HG02571 (cell line): ENCODE results near the gene MARCHF6.
"Not testable (repeated sequence)": the region's sequence is repeated elsewhere in the genome, so short reads cannot be mapped to it uniquely, and the experiment has no call there.

Source experiments
- ATAC-seq: cut with Tn5 transposase; IDR thresholded peaks from one replicate; pipeline ENCODE4 v1.9.1; 2021; ENCODE audit warnings: mild to moderate bottlenecking, moderate library complexity; ENCODE audit not compliant: unreplicated experiment

Gene MARCHF6

DNA sequence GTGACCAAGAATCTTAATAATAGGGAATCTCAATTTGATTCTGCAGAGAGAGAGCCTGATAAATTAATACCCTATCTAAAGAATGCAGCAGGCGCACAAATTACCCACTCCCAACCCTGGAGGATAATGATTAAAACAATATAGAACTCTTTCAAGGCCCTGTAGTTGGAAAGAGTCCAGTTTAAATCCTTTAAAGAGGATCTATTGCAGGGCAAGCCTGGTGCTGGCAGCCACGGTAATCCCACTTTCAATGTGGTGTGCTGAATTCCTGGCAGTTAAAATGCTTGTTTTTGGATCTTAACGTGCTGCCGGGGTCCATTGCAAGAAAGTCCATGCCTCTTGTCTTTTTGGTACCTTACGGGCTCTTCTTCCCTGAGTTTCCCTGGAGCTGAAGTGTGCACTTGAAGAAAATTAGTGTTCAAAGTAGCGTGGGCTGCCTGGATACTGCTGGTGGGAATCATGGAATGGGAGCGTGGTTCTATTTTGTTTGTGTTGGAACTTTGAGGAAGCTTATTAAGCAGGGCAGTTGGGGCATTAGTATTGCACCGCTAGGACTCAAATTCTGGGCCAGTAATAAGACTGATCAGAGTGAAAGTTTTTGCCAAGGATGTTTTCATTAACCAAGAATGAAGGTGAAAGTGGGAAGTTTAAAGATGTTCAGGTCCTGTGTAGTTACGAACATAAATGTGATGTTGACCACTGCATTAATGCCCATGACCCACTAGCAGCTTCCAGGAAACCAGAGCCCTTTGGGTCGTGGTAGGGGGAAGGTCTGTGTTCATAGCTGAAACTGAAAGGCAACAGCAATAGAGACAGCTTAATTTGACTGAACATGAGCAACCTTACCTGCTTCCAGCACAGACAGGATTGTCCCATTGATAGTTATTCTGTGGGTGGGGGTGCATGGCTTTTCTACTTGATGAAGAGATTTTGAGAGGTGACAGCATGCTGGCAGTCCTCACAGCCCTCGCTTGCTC is 20.8 kb downstream of the MARCHF6 start:
- no peak for ATAC-seq

DNA sequence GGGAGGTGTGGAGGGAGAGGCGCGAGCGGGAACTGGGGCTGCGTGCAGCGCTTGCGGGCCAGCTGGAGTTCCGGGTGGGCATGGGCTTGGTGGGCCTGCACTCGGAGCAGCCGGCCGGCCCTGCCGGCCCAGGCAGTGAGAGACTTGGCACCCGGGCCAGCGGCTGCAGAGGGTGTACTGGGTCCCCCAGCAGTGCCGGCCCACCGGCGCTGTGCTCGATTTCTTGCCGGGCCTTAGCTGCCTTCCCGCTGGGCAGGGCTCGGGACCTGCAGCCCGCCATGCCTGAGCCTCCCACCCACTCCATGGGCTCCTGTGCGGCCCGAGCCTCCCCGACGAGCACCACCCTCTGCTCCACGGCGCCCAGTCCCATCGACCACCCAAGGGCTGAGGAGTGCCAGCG is 21.7 kb downstream of the MARCHF6 start:
- not testable (repeated sequence) for ATAC-seq

DNA sequence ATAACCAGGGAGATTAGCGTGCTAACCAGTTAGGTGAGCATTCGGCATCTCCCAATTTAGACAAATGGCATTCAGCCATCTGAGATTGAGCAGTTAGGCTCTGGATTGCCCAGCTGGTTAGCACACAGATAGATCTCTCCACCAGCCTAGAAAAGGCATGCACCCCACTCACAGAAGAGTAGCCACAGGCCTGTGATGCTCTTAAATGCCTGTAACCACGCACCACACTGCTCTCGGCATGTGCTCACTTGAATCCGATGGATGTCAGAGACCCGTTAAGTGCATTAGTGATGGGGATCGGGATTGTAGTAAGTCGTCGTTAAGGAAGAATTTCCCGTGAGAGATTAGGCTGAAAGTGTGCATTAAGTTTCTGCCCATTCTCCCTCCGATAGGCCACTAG is 23.0 kb downstream of the MARCHF6 start:
- ATAC-seq: no peak

DNA sequence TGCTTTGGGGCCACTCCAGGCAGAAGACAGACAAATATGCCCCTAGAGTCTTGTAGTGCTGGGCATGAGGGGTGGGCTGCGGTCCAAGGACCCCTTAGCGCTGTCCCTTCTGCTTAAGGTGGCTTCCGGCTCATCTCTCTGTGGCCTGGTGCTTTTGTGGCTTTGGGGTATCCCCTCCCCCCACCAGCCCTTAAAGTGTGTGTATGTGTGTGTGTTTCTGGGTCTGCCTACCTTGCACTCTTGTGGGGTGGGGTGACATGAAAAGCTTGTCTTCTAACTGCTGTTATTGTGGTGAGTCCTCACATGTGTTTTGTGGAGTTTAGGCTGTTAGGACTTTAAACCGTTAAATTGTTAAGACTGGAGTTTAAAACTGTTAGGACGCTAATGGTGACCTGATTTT is 23.6 kb downstream of the MARCHF6 start:
- ATAC-seq: no peak

DNA sequence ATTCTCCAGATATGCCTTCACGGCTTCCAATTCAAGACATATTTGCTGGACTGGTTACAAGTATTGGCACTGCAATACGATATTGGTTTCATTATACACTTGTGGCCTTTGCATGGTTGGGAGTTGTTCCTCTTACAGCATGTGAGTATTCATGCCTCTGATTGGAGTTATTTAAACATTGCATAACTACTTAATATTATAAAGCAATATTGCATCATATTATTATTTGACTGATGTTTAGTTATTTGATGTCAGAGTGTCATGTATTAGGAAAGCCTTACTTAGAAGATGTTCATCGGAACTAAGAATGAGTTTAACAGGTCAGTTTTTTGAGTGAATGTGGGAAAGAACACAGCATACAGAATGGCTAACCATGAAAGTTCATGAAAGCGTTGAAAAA is 28.3 kb downstream of the MARCHF6 start:
- ATAC-seq: no peak

DNA sequence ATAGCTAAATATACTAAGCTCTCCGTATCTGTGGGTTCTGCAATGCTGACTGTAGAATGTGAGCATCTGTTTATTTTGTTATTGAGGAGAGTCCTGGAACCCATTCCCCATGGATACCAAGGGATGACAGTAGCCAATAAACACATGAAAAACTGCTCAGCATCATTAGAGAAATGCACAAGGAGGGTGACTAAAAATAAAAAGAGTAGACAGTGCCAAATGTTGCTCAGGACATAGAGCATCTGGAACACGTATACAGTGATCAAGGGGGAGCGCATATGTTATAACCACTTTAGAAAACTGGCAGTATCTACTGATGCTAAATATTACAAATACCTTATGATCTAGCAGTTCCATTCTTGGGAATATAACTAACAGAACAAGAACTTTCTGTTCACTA is 31.0 kb downstream of the MARCHF6 start:
- no peak for ATAC-seq

DNA sequence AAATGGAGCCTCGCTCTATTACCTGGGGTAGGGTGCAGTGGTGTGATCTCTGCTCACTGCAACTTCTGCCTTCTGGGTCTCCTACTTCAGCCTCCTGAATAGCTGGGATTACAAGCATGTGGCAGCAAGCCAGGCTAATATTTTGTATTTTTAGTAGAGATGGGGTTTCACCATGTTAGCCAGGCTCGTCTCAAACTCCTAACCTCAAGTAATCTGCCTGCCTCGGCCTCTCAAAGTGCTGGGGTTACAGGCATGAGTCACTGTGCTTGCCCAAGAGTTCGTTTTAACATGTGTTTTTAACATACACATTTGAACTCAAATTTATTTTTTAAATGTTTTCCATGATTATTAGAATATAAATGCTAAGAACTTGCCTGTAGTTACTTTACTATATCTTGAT is 34.2 kb downstream of the MARCHF6 start:
- no peak for ATAC-seq

DNA sequence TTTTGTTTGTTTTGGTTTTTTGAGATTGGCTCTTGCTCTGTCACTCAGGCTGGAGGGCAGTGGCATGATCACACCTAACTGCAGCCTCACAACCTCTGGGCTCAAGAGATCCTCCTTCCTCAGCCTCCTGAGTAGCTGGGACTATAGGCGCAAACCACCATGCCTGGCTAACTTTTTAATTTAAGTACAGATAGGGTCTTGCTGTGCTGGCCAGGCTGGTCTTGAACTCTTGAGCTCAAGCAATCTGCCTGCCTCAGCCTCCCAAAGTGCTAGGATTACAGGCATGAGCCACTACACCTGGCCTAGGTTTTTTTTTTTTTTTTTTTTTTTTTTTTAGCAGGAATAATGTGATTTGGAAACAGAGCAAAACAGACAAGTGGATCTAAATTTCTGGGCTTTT is 37.6 kb downstream of the MARCHF6 start:
- no peak for ATAC-seq

DNA sequence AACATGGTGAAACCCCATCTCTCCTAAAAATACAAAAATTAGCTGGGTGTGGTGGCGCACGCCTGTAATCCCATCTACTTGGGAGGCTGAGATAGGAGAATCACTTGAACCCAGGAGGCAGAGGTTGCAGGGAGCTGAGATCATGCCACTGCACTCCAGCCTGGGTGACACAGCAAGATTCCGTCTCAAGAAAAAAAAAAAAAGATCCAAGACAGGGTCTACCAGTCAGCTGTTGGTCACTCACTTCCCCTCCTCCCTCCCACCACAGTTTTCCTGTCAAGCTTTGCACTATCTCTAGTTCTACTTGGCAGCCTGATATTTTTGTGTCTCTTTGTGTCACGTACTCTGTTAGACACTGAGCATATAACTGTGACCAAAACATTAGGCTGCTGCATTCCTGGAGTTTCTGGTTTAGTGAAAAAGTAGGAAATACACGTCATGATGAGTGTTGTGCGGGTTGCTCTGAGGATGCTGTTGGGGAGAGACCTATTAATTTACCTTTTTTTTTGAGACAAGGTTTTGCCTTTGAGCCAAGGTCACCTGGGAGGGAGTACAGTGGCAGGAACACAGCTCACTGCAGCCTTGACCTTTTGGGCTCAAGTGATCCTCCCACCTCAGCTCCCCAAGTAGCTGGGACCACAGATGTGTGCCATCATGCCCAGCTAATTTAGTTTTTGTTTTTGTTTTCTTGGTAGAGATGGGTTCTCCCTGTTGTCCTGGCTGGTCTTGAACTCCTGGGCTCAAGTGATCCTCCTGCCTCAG is 39.3 kb downstream of the MARCHF6 start:
- ATAC-seq: not testable (repeated sequence)

DNA sequence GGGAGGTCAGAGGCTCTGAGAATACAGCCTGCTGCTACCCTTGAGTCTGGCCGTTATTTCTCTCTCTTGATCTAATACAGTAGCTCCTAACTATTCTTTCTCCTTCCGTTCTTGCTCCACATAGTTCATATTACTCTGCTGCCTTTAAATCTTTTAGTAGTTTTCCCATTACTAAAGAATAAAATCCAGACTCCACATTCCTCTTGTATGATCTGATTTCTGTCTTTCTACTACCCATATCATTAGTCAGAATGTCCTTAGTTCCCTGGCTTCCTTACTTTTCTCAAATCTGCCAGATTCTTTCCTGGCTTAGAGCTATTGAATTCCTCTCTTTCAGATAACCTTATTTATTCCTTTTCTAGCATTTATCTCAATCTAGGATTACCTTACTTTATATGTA is 40.0 kb downstream of the MARCHF6 start:
- ATAC-seq: no peak

DNA sequence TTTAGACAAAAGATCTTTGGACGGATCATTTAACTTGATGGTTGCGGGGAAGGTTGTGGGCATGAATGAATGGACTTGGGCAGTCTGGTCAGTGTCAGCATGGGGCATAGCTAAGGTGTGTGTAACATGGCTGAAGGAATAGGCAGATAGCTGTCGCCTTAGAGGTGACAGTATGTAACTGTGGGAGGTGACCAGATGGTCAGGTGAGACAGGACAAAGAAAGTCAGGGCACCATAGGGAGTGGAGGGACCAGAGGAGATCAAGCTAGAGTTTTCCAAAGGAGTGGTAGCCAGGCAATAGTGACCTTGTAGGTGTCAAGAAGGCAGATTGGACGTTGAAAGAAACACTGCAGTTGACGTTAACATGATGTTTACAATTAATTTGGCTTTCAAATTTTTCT is 43.1 kb downstream of the MARCHF6 start:
- ATAC-seq: no peak

DNA sequence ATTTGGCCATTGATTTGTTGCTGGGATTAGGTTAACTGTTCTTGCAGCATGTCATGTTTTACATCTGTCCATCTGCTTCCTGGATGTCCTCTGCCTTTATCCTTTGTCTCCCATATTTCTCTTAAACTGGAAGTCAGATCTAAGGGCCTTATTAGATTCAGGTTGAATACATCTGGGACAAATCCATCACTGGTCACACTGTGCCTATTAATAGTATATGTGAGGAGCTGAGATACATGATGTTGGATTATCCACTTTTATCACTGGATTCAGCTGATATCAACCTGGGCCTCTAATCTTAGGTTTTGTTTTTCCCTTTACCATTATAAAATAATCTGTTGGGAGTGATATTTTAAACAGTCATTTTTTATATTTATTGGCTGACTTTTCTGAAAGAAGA is 46.3 kb downstream of the MARCHF6 start:
- no peak for ATAC-seq

DNA sequence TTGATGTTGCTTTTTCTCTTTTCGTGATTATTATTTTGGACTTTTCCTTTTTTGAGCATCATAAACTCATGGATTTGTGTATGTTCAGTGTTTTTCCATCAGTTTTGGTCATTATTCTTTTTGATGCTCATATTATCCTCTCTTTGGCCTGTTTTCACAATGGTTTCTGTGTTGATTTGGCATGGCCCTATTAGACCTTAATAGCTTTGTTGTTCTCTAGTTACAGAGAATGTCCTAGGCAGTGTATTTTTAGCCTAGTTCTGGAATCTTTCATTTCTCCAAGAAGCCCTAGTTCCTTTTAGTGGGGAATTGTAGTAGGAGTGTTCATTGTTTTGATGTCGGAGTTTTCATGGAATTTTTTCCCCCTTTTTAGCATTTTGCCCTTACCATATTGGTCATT is 46.9 kb downstream of the MARCHF6 start:
- no peak for ATAC-seq

DNA sequence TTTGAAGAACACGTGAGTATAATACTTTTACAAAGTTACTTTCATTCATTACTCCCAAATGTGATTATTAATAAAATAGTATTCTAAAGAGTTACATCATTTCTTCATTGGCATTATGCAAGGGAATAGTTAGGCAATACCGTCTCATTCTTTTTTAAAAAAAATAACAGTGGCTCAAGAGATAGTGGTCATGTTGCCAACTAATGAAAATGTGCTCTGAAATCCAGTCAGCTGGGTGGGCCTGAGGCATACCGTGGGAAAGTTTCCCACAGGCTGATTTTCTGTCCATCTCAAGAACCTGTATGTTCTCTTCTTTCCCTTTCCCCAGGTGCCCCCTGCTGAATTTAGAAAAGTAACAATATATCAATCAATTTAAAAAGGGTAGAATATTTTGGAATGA is 47.3 kb downstream of the MARCHF6 start:
- no peak for ATAC-seq

DNA sequence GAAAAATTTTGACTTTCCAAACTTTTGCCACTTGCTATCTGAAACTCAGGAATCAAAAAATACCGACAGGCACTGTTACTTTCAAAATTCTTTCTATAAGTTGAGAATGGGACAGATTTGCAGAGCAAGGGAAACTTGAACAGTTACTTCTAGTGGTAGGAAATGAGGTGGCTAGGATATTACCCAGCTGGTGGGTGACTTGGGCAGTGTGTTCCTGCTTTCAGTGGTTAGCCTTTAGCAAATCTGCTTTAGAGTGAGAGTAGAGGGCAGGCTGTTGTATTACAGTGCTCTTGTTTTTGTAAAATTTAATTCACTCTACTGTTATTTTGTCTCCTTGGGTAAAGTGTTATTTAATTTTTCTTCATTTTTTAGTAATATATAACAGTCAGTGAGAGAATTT is 48.0 kb downstream of the MARCHF6 start:
- peak; percentile 61 for ATAC-seq
